Measurements from ENCODE around the gene ZNF862. TPM values are rescaled to one million over a fixed set of nuclear protein-coding genes. Genes with fewer than 3 reads are reported as not detected.

The ZNF862 gene
- total RNA-seq, 2 experiments from 2014 or later: 7.9 to 9.1 TPM

GRCh38 chr7:149832332-149833041 lies 5.7 kb upstream of the ZNF862 start:
- H3K27ac ChIP-seq (ENCODE audit: low read depth, low read length, poor library complexity, severe bottlenecking): no peak overlapping the region
- DNase-seq (ENCODE audit: low spot score): no peak
- H3K4me3 ChIP-seq (ENCODE audit: low read depth, low read length, poor library complexity, severe bottlenecking): no peak overlapping the region
- ChIA-PET CTCF (ENCODE audit: unreplicated experiment) (interaction anchor here (0.6 kb wide), 1 partner anchor 30 kb away, joined by 11 read pairs; no protein-coding TSS in a partner anchor), POLR2A (no interaction called here)
- H4K20me1 ChIP-seq (ENCODE audit: insufficient read depth, low read length): no peaks in the 10 kb centered on the region
- H3K9me2 ChIP-seq (ENCODE audit: insufficient read depth, low read length): no peaks in the 10 kb centered on the region
- H3K9me3 ChIP-seq (ENCODE audit: low read length): no peaks in the 10 kb centered on the region
- H2AFZ ChIP-seq (ENCODE audit: low read length): no peak overlapping the region
- no peak overlapping the region for H3K4me2 ChIP-seq (ENCODE audit: low read length)
- no TSS peak for BruUV-seq (replicated peaks)
- no peaks in the 10 kb centered on the region for H3K79me2 ChIP-seq (ENCODE audit: insufficient read depth, low read depth, low read length)
- intact Hi-C loops (cut with micrococcal nuclease; ENCODE audit: unreplicated experiment): no loop called here
- H3K4me1 ChIP-seq (ENCODE audit: insufficient read depth, low read length, poor library complexity, severe bottlenecking): no peaks in the 10 kb centered on the region
- no peak for TF ChIP-seq EZH2phosphoT487 (IDR thresholded peaks at IDR 0.05; ENCODE audit: borderline replicate concordance, low read depth, low read length)
- no peaks in the 10 kb centered on the region for H3K36me3 ChIP-seq (ENCODE audit: insufficient read depth, low read length)

GRCh38 chr7:149833495-149834130 lies 4.6 kb upstream of the ZNF862 start:
- POLR2A ChIA-PET: no interaction called here
- CTCF ChIA-PET (ENCODE audit: unreplicated experiment): no interaction called here
- TF ChIP-seq EZH2phosphoT487 (IDR thresholded peaks at IDR 0.05; ENCODE audit: borderline replicate concordance, low read depth, low read length): no peak
- no peak for TF ChIP-seq CTCF (conservative IDR thresholded peaks at IDR 0.05; ENCODE audit: low read length)

GRCh38 chr7:149834601-149835000 lies 3.6 kb upstream of the ZNF862 start:
- no peak overlapping the region for H3K4me2 ChIP-seq (ENCODE audit: low read length)
- H2AFZ ChIP-seq (ENCODE audit: low read length): no peak overlapping the region
- TF ChIP-seq EZH2phosphoT487 (IDR thresholded peaks at IDR 0.05; ENCODE audit: borderline replicate concordance, low read depth, low read length): no peak
- TF ChIP-seq CTCF (conservative IDR thresholded peaks at IDR 0.05; ENCODE audit: low read length): no peak
- DNase-seq (ENCODE audit: low spot score): no peak
- H3K9me2 ChIP-seq (ENCODE audit: insufficient read depth, low read length): no peaks in the 10 kb centered on the region
- POLR2A ChIA-PET: no interaction called here
- no TSS peak for BruUV-seq (replicated peaks)
- H3K4me1 ChIP-seq (ENCODE audit: insufficient read depth, low read length, poor library complexity, severe bottlenecking): peaks cover 6% of the 10 kb centered on the region
- H3K36me3 ChIP-seq (ENCODE audit: insufficient read depth, low read length): no peaks in the 10 kb centered on the region
- peaks cover 8% of the 10 kb centered on the region; the same call in 1 of the 2 replicates for H3K79me2 ChIP-seq (ENCODE audit: insufficient read depth, low read depth, low read length)
- H3K4me3 ChIP-seq (ENCODE audit: low read depth, low read length, poor library complexity, severe bottlenecking): no peak overlapping the region
- no peaks in the 10 kb centered on the region for H4K20me1 ChIP-seq (ENCODE audit: insufficient read depth, low read length)
- CTCF ChIA-PET (ENCODE audit: unreplicated experiment): no interaction called here
- intact Hi-C loops (cut with micrococcal nuclease; ENCODE audit: unreplicated experiment): no loop called here
- H3K27ac ChIP-seq (ENCODE audit: low read depth, low read length, poor library complexity, severe bottlenecking): no peak overlapping the region
- H3K9me3 ChIP-seq (ENCODE audit: low read length): no peaks in the 10 kb centered on the region

More at GRCh38 chr7:149833495-149834130, 4.6 kb upstream of the ZNF862 start:
- Histone ChIP-seq H3K4me2 (ENCODE audit: low read length) (no peak overlapping the region), H3K36me3 (ENCODE audit: insufficient read depth, low read length) (no peaks in the 10 kb centered on the region), H3K4me1 (ENCODE audit: insufficient read depth, low read length, poor library complexity, severe bottlenecking) (no peaks in the 10 kb centered on the region), H4K20me1 (ENCODE audit: insufficient read depth, low read length) (no peaks in the 10 kb centered on the region), H3K9me2 (ENCODE audit: insufficient read depth, low read length) (no peaks in the 10 kb centered on the region), H3K79me2 (ENCODE audit: insufficient read depth, low read depth, low read length) (no peaks in the 10 kb centered on the region), H3K4me3 (ENCODE audit: low read depth, low read length, poor library complexity, severe bottlenecking) (no peak overlapping the region), H3K27ac (ENCODE audit: low read depth, low read length, poor library complexity, severe bottlenecking) (no peak overlapping the region), H2AFZ (ENCODE audit: low read length) (no peak overlapping the region), H3K9me3 (ENCODE audit: low read length) (no peaks in the 10 kb centered on the region)
- no TSS peak for BruUV-seq (replicated peaks)
- no peak for DNase-seq (ENCODE audit: low spot score)
- intact Hi-C loops (cut with micrococcal nuclease; ENCODE audit: unreplicated experiment): no loop called here
